BLaER1 (cell line): ENCODE measurements around the gene NT5DC3.

Experiments used
- H3K27ac ChIP-seq: shearing (Covaris generic); formaldehyde crosslinking; 2 replicates; pipeline ENCODE4 v1.8.1; 2022
- H3K27me3 ChIP-seq: shearing (Covaris generic); formaldehyde crosslinking; 2 replicates; pipeline ENCODE4 v1.8.1; 2022
- H3K36me3 ChIP-seq: shearing (Covaris generic); formaldehyde crosslinking; 2 replicates; pipeline ENCODE4 v1.8.1; 2022
- H3K4me1 ChIP-seq: shearing (Covaris generic); formaldehyde crosslinking; 2 replicates; pipeline ENCODE4 v1.8.1; 2022
- H3K4me2 ChIP-seq: shearing (Covaris generic); formaldehyde crosslinking; 2 replicates; pipeline ENCODE4 v1.8.1; 2022
- H3K4me3 ChIP-seq: shearing (Covaris generic); formaldehyde crosslinking; 2 replicates; pipeline ENCODE4 v1.8.1; 2022
- H3K9ac ChIP-seq: shearing (Covaris generic); formaldehyde crosslinking; 2 replicates; pipeline ENCODE4 v1.8.1; 2022
- H3K9me3 ChIP-seq: shearing (Covaris generic); formaldehyde crosslinking; 2 replicates; pipeline ENCODE4 v1.8.1; 2022
- H4K20me1 ChIP-seq: shearing (Covaris generic); formaldehyde crosslinking; 2 replicates; pipeline ENCODE4 v1.8.1; 2022
- Cebpa-rat ChIP-seq: shearing (Covaris generic); IDR thresholded peaks from 2 replicates; pipeline ENCODE4 v1.8.1; 2022

Gene NT5DC3

GRCh38 chr12:103802586-103802886, 38.5 kb downstream of the NT5DC3 start:
- H3K4me3 ChIP-seq = no peak overlapping the region
- H3K9me3 ChIP-seq = no peaks in the 10 kb centered on the region; the same call in 1 of the 2 replicates
- peaks cover 52% of the 10 kb centered on the region for H3K36me3 ChIP-seq
- H3K4me1 ChIP-seq = peaks cover 18% of the 10 kb centered on the region
- no peak for TF ChIP-seq Cebpa-rat
- no peak overlapping the region for H3K27ac ChIP-seq
- H3K9ac ChIP-seq = no peak overlapping the region
- no peaks in the 10 kb centered on the region for H4K20me1 ChIP-seq
- no peak overlapping the region for H3K4me2 ChIP-seq
- no peaks in the 10 kb centered on the region for H3K27me3 ChIP-seq

GRCh38 chr12:103801709-103802585, 39.1 kb downstream of the NT5DC3 start:
- H4K20me1 ChIP-seq = no peaks in the 10 kb centered on the region
- peaks cover 52% of the 10 kb centered on the region for H3K36me3 ChIP-seq
- no peak for TF ChIP-seq Cebpa-rat
- H3K9me3 ChIP-seq = no peaks in the 10 kb centered on the region; the same call in 1 of the 2 replicates
- H3K4me1 ChIP-seq = peaks cover 18% of the 10 kb centered on the region
- H3K4me3 ChIP-seq = no peak overlapping the region
- no peak overlapping the region for H3K9ac ChIP-seq
- no peak overlapping the region for H3K4me2 ChIP-seq
- H3K27ac ChIP-seq = no peak overlapping the region
- no peaks in the 10 kb centered on the region for H3K27me3 ChIP-seq

GRCh38 chr12:103799857-103800771, 40.9 kb downstream of the NT5DC3 start:
- Histone ChIP-seq H3K27me3 (no peaks in the 10 kb centered on the region), H3K36me3 (peaks cover 54% of the 10 kb centered on the region), H3K27ac (0 out of 2 replicates have a peak overlapping the region, but pooled peaks have one; percentile 12), H3K4me3 (no peak overlapping the region), H3K9me3 (no peaks in the 10 kb centered on the region; the same call in 1 of the 2 replicates), H4K20me1 (no peaks in the 10 kb centered on the region), H3K9ac (no peak overlapping the region), H3K4me2 (peak overlapping the region; percentile 39), H3K4me1 (peaks cover 18% of the 10 kb centered on the region)
- TF ChIP-seq Cebpa-rat = 0 out of 2 replicates have a peak, but pooled peaks have one; percentile 48

- Histone ChIP-seq H3K4me1 (peaks cover 18% of the 10 kb centered on the region), H3K4me3 (no peak overlapping the region), H3K9me3 (no peaks in the 10 kb centered on the region; the same call in 1 of the 2 replicates), H3K9ac (no peak overlapping the region), H3K4me2 (peak overlapping the region; percentile 39), H4K20me1 (no peaks in the 10 kb centered on the region), H3K36me3 (peaks cover 61% of the 10 kb centered on the region), H3K27ac (0 out of 2 replicates have a peak overlapping the region, but pooled peaks have one; percentile 12), H3K27me3 (no peaks in the 10 kb centered on the region)
- TF ChIP-seq Cebpa-rat = no peak
Observed at GRCh38 chr12:103799504-103799856, 41.6 kb downstream of the NT5DC3 start.

GRCh38 chr12:103798586-103798985, 42.4 kb downstream of the NT5DC3 start:
- Histone ChIP-seq H3K36me3 (peaks cover 68% of the 10 kb centered on the region), H3K4me2 (no peak overlapping the region), H3K9ac (no peak overlapping the region), H3K27me3 (no peaks in the 10 kb centered on the region), H3K27ac (no peak overlapping the region), H4K20me1 (no peaks in the 10 kb centered on the region), H3K4me1 (peaks cover 18% of the 10 kb centered on the region), H3K4me3 (no peak overlapping the region), H3K9me3 (no peaks in the 10 kb centered on the region; the same call in 1 of the 2 replicates)
- TF ChIP-seq Cebpa-rat = no peak

- H3K27ac ChIP-seq = no peak overlapping the region
- no peaks in the 10 kb centered on the region for H3K27me3 ChIP-seq
- H3K9ac ChIP-seq = no peak overlapping the region
- H4K20me1 ChIP-seq = no peaks in the 10 kb centered on the region
- H3K4me2 ChIP-seq = no peak overlapping the region
- TF ChIP-seq Cebpa-rat = no peak
- H3K4me1 ChIP-seq = peaks cover 3% of the 10 kb centered on the region
- H3K36me3 ChIP-seq = peaks cover 76% of the 10 kb centered on the region
- no peaks in the 10 kb centered on the region; the same call in 1 of the 2 replicates for H3K9me3 ChIP-seq
- no peak overlapping the region for H3K4me3 ChIP-seq
Observed at GRCh38 chr12:103794309-103795213, 46.5 kb downstream of the NT5DC3 start.

- Histone ChIP-seq H3K4me1 (no peaks in the 10 kb centered on the region), H3K9me3 (no peaks in the 10 kb centered on the region), H3K4me2 (no peak overlapping the region), H4K20me1 (no peaks in the 10 kb centered on the region), H3K4me3 (no peak overlapping the region), H3K27ac (no peak overlapping the region), H3K36me3 (peaks cover 66% of the 10 kb centered on the region), H3K9ac (no peak overlapping the region), H3K27me3 (no peaks in the 10 kb centered on the region)
- TF ChIP-seq Cebpa-rat = no peak
Observed at GRCh38 chr12:103793512-103794045, 47.5 kb downstream of the NT5DC3 start.

GRCh38 chr12:103793046-103793445, 48.0 kb downstream of the NT5DC3 start:
- no peaks in the 10 kb centered on the region for H3K9me3 ChIP-seq
- H3K9ac ChIP-seq = no peak overlapping the region
- TF ChIP-seq Cebpa-rat = no peak
- H4K20me1 ChIP-seq = no peaks in the 10 kb centered on the region
- no peak overlapping the region for H3K4me2 ChIP-seq
- H3K36me3 ChIP-seq = peaks cover 61% of the 10 kb centered on the region
- no peak overlapping the region for H3K4me3 ChIP-seq
- no peaks in the 10 kb centered on the region for H3K27me3 ChIP-seq
- H3K27ac ChIP-seq = no peak overlapping the region
- H3K4me1 ChIP-seq = no peaks in the 10 kb centered on the region
